GM18507 (cell line): ENCODE data around the gene FBXW12.

ENCODE experiments used
- DNase-seq: peaks from one replicate; pipeline ENCODE4 v3.0.0; 2011; ENCODE audit warnings: low read depth; ENCODE audit not compliant: insufficient read length; ENCODE audit errors: extremely low spot score
- FAIRE-seq: peaks from 2 replicates; lab custom pipeline; 2011; peaks lifted over from hg19 to GRCh38; lab: Jason Lieb, UNC

Gene FBXW12

DNA sequence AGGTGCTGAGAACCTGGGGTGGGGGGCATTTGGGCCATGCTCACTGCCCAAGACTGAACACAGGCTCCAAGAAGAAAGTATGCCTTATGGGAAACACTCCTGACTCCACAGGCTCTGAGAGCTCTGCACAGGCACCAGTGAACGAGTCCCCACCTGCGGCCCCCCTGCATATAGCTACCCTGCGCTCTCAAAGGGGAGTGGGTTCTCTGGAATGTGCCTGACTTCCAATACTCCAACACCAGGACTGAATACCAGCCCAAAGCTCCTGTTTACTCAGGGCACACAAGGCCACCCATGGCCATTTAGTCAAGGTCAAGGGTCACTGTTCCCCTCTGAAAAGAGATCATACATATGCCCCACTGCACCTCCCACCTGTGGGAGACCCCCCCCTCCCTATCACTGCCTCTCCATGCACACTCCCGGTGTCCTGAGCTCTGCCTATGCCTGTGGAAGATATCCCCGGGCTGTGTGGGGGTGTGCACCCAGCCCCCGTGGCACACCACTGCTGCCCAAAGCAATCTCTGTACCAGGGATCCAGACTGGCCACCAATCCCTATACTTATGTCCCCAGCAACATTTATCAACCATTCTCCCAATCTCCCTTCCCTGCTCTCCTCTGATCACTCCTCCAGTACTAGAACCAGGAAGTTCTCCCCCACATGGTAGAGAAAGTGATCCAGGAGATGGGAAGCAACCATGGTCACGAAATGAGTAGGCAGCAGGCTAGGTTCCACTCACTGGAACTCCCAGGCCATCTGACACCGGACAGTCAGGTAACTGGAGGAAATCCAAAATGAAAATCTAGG is 59.4 kb downstream of the FBXW12 start:
- no peak for FAIRE-seq
- no peak for DNase-seq

DNA sequence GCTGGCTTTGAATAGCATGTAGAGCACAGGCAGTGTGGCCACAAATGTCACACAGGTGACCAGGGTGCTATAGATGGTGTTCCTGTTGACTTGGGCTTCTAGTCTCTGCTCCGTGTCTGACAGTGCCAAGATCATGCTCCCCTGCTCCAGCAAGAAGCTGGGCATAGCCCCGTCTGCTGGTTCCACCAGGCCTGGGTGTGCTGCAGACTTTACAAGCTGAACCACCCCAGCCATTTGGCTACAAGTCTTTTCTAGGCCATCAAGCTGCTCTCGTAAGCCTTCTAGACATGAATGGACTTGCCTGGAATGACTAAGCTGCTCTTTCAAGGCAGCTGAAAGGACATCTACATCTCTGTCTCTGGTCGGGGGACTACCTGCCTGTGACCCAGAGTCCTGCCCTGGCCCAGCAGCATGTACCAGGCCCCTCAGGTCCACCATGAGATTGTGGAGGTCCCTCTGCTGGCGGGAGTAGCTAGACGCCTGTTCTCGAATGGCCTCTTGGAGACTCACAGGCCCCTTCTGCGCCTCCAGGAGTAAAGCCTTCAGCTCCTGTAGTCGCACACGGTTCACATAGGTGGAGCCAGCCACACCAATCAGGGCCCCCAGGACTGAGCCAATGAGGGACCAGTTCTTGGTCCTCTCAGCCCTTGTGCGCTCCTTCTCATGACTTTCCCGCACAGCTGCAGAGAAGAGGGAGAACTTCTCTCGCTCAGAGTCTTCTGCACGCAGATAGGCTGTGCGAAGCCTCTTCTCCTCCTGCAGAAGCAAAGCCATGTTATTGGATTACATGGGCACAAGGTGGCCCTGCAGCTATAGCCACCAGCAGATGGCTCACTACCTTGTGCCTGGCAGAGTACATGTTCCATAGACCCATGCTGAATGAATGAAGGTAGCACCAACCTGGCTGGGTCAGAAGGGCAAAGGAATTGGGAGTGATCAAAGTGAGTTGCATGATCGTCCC is 60.7 kb downstream of the FBXW12 start:
- FAIRE-seq = no peak

DNA sequence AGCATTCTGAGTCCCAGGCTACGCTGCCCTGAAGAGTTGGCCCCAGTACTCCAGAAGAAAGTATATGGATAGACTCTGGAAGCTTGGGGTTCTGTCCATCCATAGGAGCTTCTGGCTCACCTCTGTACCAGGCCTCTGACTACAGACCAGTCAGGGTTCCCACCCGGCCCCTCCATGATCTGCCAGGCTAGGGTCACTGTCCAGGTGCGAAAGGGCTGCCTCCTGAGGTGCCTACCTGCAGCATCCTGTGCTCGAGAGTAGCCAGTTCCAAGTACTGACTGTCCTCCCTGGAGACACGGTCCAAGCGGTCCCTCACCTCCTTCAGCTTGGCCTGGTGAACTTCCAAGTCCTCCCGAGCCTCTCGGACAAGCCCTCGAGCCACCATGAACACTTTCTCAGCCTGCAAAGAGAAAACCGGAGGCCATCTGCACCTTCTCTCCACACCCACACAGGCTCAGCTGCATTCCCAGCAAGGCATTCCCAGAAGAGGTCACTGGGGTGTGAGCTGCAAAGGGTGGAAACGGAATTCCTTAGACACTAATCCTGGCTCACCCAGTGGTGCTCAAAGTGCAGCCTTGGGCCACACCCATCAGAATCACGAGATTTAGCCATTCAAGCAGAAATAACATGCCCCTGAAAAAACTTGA is 61.6 kb downstream of the FBXW12 start:
- no peak for DNase-seq
- FAIRE-seq = no peak

More for the DNA sequence above, 60.7 kb downstream of the FBXW12 start:
- DNase-seq = no peak

DNA sequence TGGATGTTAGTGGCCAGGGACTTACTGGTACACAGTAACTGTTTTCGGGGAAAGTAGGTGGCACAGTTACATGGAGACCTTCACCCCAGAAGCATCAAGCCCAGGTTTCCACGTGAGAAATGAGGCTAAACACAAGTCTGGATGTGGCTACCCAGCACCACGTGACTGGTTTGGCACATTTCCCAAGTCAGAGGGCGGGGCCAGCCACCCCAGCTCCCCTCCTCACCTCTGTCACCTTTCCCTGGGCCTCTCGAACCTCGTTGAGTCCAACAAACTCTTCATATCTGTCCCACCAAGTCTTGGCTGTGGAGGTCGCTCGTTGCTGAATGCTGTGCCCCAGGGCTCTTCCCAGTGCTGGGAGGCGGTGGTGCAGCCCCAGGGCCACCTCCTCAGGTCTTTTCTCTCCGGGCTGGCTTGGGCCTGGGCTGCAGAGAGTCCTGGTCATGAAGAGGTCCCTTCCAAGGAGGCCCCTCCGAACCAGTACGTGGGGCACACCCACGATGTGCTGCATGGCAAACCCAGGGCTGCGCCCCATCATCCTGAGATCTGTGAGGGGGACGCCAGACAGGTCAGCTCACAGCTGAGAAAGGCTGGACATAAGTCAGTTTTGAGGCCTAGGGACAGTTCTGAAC is 62.7 kb downstream of the FBXW12 start:
- FAIRE-seq = no peak
- no peak for DNase-seq

DNA sequence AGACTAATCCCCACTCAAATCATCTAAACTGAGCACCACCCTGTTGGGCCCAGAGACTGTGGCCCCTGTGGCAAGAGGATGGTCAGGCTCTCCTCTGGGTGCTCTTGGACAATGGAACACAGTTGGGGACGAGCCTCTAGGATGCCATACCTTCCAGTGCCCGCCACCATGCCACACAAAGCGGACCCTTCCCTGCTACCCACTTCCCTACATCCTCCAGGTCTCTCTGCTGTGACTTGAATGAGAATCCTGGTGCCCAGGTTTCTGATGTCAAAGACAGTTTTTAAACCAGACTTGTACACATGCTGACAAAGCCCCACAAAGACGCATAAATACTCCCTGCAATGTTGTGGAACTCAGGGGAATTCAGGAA is 63.2 kb downstream of the FBXW12 start:
- DNase-seq (no peak), FAIRE-seq (no peak)

DNA sequence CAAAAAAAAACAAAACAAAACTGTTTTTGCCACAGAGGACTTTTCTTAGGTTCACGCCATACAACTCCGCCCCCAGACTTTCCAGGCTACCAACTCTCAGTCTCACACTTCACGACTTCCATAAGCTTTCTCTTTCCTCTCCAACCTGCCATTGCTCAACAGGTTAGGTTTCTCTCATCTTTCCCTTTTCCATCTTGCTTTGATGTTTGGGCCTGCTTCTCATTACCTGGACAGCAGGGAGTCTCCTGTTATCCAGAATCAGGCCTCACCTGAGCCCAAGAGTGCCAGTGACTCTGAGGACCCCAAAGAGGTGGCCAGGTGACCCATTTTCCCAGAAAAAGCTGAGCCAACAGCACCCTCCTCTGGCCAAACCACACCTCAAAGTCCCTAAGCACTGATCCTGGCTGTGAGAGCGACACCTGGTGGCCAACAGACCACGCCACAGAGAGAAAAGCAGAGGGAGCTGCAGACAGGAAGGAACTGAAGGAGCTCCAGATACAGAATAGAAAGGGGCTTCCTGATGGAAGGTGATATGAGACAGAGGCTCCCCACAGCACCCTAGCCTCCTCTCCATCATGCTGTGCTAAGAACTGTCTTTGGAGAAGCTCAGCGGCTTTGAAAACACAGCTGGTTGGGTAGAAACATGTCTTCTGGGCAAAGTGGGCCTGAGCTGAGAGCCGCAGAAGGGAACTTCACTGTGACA is 63.9 kb downstream of the FBXW12 start:
- peak; percentile 95 for FAIRE-seq
- DNase-seq = peak; percentile 63

DNA sequence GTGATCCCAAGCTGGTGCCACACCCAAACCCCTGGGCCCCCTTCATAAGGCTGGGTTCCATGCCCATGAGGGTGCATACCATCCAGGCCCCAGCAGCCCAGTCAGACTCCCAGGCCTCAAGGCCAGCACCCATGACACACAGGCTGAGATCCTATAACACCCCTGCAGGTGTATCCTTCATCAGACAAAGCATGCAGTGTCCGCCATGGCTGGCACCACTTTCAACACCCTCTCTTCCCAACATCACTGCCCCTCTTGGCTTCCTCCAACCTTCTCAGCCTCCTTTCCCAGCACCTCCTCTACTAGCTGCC is 64.4 kb downstream of the FBXW12 start:
- DNase-seq (no peak), FAIRE-seq (no peak)

DNA sequence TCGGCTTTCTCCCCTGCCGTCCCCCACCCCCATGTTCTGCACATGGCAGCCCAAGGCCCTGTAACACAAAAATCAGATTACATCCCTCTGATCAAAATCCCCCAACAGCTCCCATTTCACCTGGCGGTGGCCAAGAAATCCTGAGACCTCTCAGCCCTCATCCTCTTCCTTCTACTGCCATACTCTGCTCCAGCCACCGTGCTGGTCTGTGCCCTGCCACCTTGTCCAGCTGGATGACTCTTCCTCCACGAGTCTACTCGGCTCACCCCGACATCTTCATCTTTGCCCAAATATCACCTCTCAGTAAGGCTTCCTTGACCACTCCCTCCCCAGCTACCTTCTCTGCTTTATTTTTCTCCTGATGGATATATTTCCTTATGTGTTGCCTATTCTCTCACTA is 64.8 kb downstream of the FBXW12 start:
- DNase-seq = no peak
- FAIRE-seq = no peak

DNA sequence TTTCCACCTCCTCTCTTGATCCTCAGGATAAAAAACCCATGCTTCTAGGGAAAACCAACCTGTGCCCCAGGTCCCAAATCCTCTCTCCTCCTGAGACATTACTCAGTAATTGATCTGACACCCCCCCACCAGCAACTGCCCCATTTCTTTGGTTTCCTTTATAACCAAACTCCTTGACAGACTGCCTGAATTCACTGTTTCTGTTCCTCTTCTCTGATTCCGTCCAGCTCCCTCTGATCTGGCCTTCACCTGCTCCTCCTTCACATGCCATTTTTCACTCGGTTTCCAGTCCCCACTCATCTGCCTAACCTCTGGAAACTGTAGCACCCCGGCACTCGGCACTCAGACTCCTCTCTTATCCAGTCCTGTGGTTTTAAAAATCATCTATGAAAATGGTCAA is 65.8 kb downstream of the FBXW12 start:
- no peak for DNase-seq
- peak; percentile 26 for FAIRE-seq

DNA sequence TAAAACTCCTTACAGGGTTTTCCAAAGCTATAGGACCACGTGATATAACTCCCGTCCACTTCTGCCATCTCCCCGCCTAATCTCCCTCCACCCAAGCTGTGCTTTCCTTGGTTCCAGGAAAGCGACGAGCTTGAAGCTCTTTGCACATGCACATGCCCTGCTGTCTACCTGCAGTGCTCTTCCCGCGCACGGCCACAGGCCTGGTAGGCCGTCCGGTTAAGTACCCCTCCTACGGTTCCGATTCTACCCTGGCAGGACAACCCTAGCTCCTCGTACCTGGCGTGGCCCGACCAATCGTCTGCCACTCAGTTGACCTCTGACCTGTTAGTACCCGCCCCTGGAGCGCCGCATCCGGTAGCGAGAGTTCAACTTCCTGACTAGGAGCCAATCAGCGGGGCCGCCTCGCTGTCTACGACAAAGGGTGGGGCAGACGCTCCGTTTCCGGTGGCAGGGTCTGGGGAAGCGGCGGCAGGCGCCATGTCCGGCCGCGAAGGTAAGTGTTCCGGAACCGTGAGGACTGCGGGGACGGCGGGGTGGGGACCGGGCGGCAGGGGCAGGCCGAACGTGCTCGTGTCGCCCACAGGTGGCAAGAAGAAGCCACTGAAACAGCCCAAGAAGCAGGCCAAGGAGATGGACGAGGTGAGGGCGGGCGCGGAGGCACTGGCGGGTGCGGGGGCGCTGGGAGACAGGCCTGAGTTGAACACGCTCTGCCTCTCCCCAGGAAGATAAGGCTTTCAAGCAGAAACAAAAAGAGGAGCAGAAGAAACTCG is 68.0 kb downstream of the FBXW12 start, which contains the start of the genes CCDC51 and TMA7:
TSS of gene CCDC51 (minus strand) at position 300 of the 770 bp plus-strand sequence. CDS start 4,991 bp downstream, outside the sequence.
TSS of gene TMA7 (plus strand) at position 438 of the 770 bp plus-strand sequence. CDS start at position 478, 40 bp downstream.
- DNase-seq = peak; percentile 99
- peak; percentile 99 for FAIRE-seq

DNA sequence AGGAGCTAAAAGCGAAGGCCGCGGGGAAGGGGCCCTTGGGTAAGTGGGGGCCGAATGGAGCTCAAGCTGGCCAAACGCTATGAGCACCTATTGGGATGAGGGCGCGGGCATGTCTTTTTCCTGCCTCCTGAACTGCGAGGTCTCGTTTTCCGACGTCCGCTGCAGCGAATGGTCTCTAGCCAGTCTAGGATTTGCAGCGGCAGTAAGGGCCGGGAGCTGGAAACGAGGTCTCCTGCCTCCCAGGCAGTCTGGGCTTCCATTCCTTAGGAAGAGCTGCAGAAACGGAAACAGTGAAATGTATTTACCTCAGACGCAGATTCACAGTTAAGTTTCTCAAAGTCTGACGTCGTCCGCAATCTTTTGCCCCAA is 68.6 kb downstream of the FBXW12 start:
- FAIRE-seq (peak; percentile 39), DNase-seq (no peak)

DNA sequence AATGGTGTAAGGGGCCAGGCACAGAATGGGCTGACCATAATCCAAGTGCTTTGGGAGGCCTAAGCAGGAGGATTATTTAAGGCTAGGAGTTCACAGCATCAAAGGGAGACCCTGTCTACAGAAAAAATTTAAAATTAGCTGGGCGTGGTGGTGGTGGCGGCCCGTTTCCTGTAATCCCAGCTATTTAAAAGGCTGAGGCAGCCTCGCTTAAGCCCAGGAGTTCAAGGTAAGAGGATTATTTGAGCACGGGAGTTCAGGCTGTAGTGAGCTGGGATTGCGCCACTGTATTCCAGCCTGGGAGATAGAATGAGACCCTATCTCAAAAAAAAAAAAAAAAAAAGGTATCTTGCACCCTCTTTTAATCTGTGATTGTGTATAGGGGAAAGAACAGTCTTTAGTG is 69.9 kb downstream of the FBXW12 start:
- no peak for FAIRE-seq
- DNase-seq = no peak
